Duodenal mucosa (tissue), 2 donors: ENCODE data around the gene SALL3.

ENCODE experiments used
- H3K27ac ChIP-seq: one replicate; pipeline ENCODE4 v1.7.0; 2013; ENCODE audit warnings: low read depth, low read length
- H3K27me3 ChIP-seq, 2 donors: one replicate each; pipeline ENCODE4 v1.7.0; 2013; ENCODE audit warnings: low read length in 2 of 2, control low read depth in 1 of 2; ENCODE audit not compliant: insufficient read depth in 2 of 2, control insufficient read depth in 1 of 2
- H3K36me3 ChIP-seq, 2 donors: one replicate each; pipeline ENCODE4 v1.7.0; 2013; ENCODE audit warnings: low read length in 2 of 2, control low read depth in 1 of 2; ENCODE audit not compliant: insufficient read depth in 2 of 2, control insufficient read depth in 1 of 2
- H3K4me1 ChIP-seq, 2 donors: one replicate each; pipeline ENCODE4 v1.7.0; 2013; ENCODE audit warnings: low read length in 2 of 2, control low read depth in 1 of 2; ENCODE audit not compliant: insufficient read depth in 2 of 2, control insufficient read depth in 1 of 2
- H3K4me3 ChIP-seq, 2 donors: one replicate each; pipeline ENCODE4 v1.7.0; 2013; ENCODE audit warnings: low read length in 2 of 2, low read depth in 1 of 2
- H3K9ac ChIP-seq, 2 donors: one replicate each; pipeline ENCODE4 v1.7.0; 2013; ENCODE audit warnings: low read length in 2 of 2, low read depth in 1 of 2
- H3K9me3 ChIP-seq, 2 donors: one replicate each; pipeline ENCODE4 v1.7.0; 2013; ENCODE audit warnings: low read length in 2 of 2, control low read depth in 1 of 2; ENCODE audit not compliant: control insufficient read depth in 1 of 2

SALL3 gene

GRCh38 chr18:79005653-79006052, 26.0 kb downstream of the SALL3 start:
- no peaks in the 10 kb centered on the region for H3K36me3 ChIP-seq
- no peak overlapping the region for H3K9ac ChIP-seq
- no peak overlapping the region for H3K27ac ChIP-seq
- no peaks in the 10 kb centered on the region for H3K9me3 ChIP-seq
- H3K4me1 ChIP-seq, result no peaks in the 10 kb centered on the region
- no peak overlapping the region for H3K4me3 ChIP-seq
- peaks cover 0 to 3% of the 10 kb centered on the region in 2 donors for H3K27me3 ChIP-seq

GRCh38 chr18:79006106-79006795, 26.6 kb downstream of the SALL3 start:
- Histone ChIP-seq H3K4me3 (no peak overlapping the region), H3K4me1 (no peaks in the 10 kb centered on the region), H3K9ac (no peak overlapping the region), H3K36me3 (no peaks in the 10 kb centered on the region), H3K27me3 (no peaks in the 10 kb centered on the region), H3K9me3 (no peaks in the 10 kb centered on the region), H3K27ac (no peak overlapping the region)

- no peaks in the 10 kb centered on the region for H3K9me3 ChIP-seq
- H3K27ac ChIP-seq, result no peak overlapping the region
- no peak overlapping the region for H3K4me3 ChIP-seq
- no peaks in the 10 kb centered on the region for H3K36me3 ChIP-seq
- H3K9ac ChIP-seq, result no peak overlapping the region
- H3K4me1 ChIP-seq, result no peaks in the 10 kb centered on the region
- H3K27me3 ChIP-seq, result no peaks in the 10 kb centered on the region
These were observed 27.8 kb downstream of the SALL3 start for GRCh38 chr18:79007440-79007839.

- Histone ChIP-seq H3K4me1 (no peaks in the 10 kb centered on the region), H3K27ac (no peak overlapping the region), H3K9me3 (no peaks in the 10 kb centered on the region), H3K9ac (no peak overlapping the region), H3K4me3 (no peak overlapping the region), H3K36me3 (no peaks in the 10 kb centered on the region), H3K27me3 (no peaks in the 10 kb centered on the region)
These were observed 28.8 kb downstream of the SALL3 start for GRCh38 chr18:79008356-79008940.

GRCh38 chr18:79010802-79011201, 31.2 kb downstream of the SALL3 start:
- no peaks in the 10 kb centered on the region for H3K9me3 ChIP-seq
- H3K9ac ChIP-seq, result no peak overlapping the region
- no peak overlapping the region for H3K4me3 ChIP-seq
- H3K36me3 ChIP-seq, result no peaks in the 10 kb centered on the region
- H3K4me1 ChIP-seq, result no peaks in the 10 kb centered on the region
- no peak overlapping the region for H3K27ac ChIP-seq
- no peaks in the 10 kb centered on the region for H3K27me3 ChIP-seq

GRCh38 chr18:79011300-79011870, 31.8 kb downstream of the SALL3 start:
- Histone ChIP-seq H3K9me3 (no peaks in the 10 kb centered on the region), H3K9ac (no peak overlapping the region), H3K27ac (no peak overlapping the region), H3K4me1 (no peaks in the 10 kb centered on the region), H3K27me3 (no peaks in the 10 kb centered on the region), H3K4me3 (no peak overlapping the region), H3K36me3 (no peaks in the 10 kb centered on the region)

GRCh38 chr18:79013869-79014268, 34.3 kb downstream of the SALL3 start:
- Histone ChIP-seq H3K4me1 (no peaks in the 10 kb centered on the region), H3K9me3 (no peaks in the 10 kb centered on the region), H3K27ac (no peak overlapping the region), H3K9ac (no peak overlapping the region), H3K4me3 (no peak overlapping the region), H3K27me3 (no peaks in the 10 kb centered on the region), H3K36me3 (no peaks in the 10 kb centered on the region)

- Histone ChIP-seq H3K4me3 (no peak overlapping the region), H3K36me3 (no peaks in the 10 kb centered on the region), H3K4me1 (no peaks in the 10 kb centered on the region), H3K27ac (no peak overlapping the region), H3K9me3 (no peaks in the 10 kb centered on the region), H3K9ac (no peak overlapping the region), H3K27me3 (no peaks in the 10 kb centered on the region)
These were observed 39.3 kb downstream of the SALL3 start for GRCh38 chr18:79018911-79019310.

GRCh38 chr18:79019881-79020280, 40.3 kb downstream of the SALL3 start:
- no peaks in the 10 kb centered on the region for H3K9me3 ChIP-seq
- no peaks in the 10 kb centered on the region for H3K4me1 ChIP-seq

GRCh38 chr18:79022603-79023002, 43.0 kb downstream of the SALL3 start:
- Histone ChIP-seq H3K4me1 (no peaks in the 10 kb centered on the region), H3K27me3 (no peaks in the 10 kb centered on the region), H3K9ac (no peak overlapping the region), H3K4me3 (no peak overlapping the region), H3K27ac (no peak overlapping the region), H3K36me3 (no peaks in the 10 kb centered on the region), H3K9me3 (no peaks in the 10 kb centered on the region)

More at GRCh38 chr18:79019881-79020280, 40.3 kb downstream of the SALL3 start:
- Histone ChIP-seq H3K27me3 (no peaks in the 10 kb centered on the region), H3K36me3 (no peaks in the 10 kb centered on the region), H3K4me3 (no peak overlapping the region), H3K9ac (no peak overlapping the region), H3K27ac (no peak overlapping the region)
